HG02870 (cell line): Measurements from ENCODE around the gene BBS9.
"Not testable (repeated sequence)": the region's sequence is repeated elsewhere in the genome, so short reads cannot be mapped to it uniquely, and the experiment has no call there.

Source experiments
- ATAC-seq: cut with Tn5 transposase; IDR thresholded peaks from one replicate; pipeline ENCODE4 v1.9.1; 2021; ENCODE audit warnings: mild to moderate bottlenecking, moderate library complexity; ENCODE audit not compliant: unreplicated experiment

The BBS9 gene

DNA sequence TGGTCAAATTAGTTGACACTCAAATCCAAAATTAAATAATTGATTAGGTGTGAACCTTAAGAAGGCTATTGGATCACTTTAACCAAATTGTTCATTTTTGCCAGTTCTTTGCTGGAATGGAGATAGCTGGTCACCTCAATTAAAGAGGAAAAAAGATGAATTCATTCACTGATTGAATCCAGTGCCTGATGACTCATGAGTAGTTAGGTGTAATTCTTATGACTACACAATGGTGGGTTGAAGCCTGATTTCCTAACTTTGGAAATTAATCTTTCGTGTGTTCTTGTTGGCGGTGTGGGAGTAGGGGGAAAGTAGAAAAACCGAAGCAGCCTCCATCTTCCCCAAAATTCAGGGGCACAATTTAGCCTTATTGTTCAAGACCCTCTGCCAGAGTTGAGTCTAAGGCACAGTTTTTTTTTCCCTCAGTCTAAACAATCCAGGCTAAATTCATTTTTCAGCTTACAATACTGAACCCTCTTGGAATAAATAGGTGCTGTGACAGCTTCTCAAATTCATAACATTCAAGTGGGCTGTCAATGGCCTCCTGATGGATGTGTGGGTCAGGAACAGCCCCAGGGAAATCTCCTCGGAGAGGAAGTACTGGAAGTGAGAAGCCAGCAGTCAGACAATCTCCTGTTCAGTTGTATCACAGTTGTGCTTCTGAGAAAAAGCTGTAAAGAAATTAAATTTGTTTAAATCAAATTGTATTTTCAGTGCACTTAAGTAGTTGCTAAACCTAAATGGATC lies 356.6 kb downstream of the BBS9 start:
- ATAC-seq, result no peak

DNA sequence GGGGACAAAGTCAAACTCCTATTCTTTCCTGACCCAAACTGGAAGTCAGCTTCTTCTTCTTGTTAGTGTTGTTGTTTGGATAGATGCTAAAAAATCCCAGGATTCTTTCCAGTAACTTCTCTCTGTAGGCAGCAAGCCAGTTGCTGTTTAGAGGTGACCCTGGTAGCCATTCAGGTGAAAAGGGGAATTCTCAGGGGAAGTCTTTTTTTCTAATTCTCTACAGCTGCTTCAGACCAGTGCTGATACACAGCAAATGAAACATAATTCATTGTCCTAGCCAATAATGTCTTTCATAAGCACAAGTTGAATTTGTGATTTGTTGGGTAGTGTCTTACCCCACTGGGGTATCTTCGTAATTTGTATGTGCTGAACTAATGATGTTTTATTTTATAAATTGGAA lies 357.3 kb downstream of the BBS9 start:
- ATAC-seq, result peak; percentile 50

GRCh38 chr7:33487998-33488682 lies 358.8 kb downstream of the BBS9 start:
- peak; percentile 87 for ATAC-seq

- no peak for ATAC-seq
Measured at GRCh38 chr7:33494474-33494873, 365.1 kb downstream of the BBS9 start.

DNA sequence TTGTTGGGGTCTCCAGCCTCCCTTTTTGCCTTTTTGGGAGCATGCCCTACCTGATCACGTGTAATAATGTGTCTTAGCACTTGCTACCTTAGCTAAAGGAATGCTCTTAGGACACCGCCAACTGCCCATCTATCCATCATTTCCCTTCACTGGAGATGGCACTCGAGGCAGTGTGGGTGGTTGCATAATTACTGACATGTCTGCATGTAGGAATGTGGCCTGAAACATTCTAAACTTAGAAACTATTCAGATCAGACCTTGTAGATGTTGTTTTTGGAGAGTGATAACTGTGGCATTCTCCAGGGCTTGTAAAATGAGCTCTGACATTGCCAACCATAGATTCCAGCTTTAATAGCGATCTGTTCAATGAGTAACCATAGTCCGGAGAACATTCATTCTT lies 365.8 kb downstream of the BBS9 start:
- ATAC-seq, result no peak

GRCh38 chr7:33497051-33497450 lies 367.7 kb downstream of the BBS9 start:
- no peak for ATAC-seq

GRCh38 chr7:33500703-33501701 lies 371.6 kb downstream of the BBS9 start:
- no peak for ATAC-seq

- no peak for ATAC-seq
Measured at GRCh38 chr7:33503014-33503413, 373.6 kb downstream of the BBS9 start.

- no peak for ATAC-seq
Measured at GRCh38 chr7:33503736-33504135, 374.4 kb downstream of the BBS9 start.

- ATAC-seq, result no peak
Measured at GRCh38 chr7:33504266-33504665, 374.9 kb downstream of the BBS9 start.

DNA sequence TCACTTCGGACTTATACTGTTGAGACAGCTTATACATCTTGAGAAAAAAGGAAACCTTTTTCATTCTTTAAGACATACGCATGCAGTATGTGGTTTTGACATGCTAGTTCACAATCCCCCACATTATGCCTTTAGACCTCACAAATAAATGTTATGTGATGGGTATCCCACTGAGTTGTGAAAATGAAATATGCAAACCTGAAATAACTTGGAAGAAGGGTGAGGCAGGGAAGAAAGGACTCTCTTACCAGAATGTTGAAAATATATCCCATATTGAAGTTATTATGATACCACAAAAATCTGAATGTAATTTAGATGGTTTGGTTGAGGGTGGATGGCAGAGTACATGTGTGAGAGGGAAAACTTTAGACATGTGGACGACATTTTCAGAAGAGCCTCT lies 379.8 kb downstream of the BBS9 start:
- ATAC-seq, result no peak

GRCh38 chr7:33511778-33512177 lies 382.4 kb downstream of the BBS9 start:
- no peak for ATAC-seq

DNA sequence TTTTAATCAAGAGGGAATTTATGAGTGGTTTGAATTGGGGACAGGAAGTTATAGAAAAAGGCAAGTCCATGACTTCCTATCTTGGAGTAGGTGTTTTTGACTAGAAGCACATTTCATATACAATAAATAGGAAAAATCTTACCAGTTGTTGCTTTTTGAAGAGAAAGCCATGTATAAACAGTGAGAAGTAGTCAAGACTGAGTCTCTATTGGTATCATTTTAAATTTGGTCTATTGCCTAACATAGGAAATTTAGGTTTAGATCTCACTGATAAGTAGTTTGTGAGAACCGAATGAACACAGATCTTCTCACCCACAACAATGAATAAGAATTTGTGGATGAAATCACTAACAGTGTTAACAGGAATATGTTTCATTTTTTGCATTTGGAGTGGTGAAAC lies 387.2 kb downstream of the BBS9 start:
- ATAC-seq, result no peak

GRCh38 chr7:33517191-33517590 lies 387.8 kb downstream of the BBS9 start:
- no peak for ATAC-seq

DNA sequence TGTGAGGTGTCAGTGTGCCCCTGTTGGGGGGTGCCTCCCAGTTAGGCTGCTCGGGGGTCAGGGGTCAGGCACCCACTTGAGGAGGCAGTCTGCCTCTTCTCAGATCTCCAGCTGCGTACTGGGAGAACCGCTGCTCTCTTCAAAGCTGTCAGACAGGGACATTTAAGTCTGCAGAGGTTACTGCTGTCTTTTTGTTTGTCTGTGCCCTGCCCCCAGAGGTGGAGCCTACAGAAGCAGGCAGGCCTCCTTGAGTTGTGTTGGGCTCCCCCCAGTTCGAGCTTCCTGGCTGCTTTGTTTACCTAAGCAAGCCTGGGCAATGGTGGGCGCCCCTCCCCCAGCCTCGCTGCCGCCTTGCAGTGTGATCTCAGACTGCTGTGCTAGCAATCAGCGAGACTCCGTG lies 397.6 kb downstream of the BBS9 start:
- not testable (repeated sequence) for ATAC-seq

DNA sequence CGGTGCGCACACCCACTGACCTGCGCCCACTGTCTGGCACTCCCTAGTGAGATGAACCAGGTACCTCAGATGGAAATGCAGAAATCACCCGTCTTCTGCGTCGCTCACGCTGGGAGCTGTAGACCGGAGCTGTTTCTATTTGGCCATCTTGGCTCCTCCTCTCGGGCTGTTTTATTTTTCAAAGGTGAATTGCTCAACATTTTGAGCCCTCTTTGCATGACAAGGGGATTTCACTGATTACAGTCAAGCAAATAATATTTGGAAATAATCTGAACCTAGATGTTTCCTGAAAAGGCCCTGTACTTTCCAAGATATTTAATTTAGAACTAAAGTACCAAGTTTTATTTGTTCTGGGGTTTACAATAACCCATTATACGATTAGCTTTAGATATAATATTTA lies 398.2 kb downstream of the BBS9 start:
- ATAC-seq, result not testable (repeated sequence)

DNA sequence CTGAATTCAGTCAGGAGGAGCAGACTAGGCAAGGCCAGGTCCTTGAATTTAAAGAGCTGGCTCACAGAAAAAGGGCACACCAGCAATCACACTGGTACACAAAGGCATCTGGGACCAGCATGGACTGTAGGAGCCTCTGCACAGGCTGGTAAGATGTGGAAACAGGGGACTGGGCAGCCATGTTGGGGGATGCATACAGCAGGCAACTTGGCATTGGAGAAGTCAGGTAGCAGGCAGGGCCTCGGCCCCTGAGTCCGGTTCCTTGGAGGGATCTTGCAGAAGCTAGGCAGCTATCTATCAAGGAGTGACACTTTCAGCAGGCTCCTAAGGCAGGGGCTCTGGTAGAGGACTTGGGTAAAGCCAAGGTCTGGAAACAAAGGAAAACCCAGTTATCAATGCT lies 399.7 kb downstream of the BBS9 start:
- no peak for ATAC-seq

DNA sequence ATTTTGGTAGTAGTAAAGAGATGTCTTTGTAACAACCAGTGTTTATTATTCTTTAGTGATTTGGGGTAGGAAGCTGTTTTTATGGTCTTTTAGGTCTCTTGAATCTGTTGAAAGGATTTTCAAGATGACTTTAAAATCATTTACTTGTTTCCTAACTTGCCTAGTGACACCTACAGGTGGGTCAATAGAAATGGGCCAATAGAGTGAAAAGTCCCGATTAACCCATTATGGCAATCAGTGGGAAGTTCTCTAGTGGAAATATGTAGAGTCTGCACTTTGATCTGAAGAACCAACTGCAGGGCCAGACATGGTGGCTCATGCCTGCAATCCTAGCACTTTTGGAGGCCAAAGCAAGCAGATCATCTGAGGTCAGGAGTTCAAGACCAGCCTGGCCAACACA lies 401.3 kb downstream of the BBS9 start:
- ATAC-seq, result no peak

DNA sequence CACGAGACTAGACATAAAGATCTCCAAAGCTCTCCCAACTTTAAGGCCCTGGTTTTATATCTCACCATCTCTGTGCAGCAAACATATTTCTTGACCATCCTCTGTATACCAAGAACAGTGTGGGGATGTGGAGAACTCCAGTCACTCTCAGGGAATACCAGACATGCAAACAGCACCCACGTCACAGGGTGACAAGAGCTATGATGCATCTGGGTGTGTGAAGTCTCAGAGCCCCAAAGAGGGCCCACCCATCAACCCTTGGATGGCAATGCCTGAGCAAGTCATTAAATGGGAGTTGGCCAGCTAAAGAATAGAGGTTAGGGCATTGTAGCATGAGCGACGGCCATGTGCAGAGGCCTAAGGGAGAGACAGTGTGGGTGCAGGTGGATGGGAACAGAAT lies 402.5 kb downstream of the BBS9 start:
- ATAC-seq, result no peak

GRCh38 chr7:33534833-33535232 lies 405.5 kb downstream of the BBS9 start:
- ATAC-seq, result no peak

DNA sequence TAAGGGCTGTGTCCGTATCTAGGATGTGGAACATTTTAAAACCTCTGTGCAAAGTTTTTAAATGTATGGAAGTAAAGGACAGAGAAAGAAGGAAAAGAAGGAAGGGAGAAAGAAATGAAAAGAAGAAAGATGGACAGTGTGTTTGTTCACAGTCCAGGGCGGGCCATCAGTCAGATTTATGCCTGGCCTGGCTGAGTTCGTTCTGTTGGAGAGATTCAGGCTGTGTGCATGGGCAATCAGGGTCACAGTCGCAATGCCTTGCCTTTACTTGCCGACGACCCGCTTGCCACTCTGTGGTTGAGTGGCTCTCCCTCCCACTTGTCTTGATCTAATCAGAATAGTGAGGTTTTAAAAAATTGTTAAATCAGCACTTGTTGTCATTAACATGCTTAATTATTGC lies 406.6 kb downstream of the BBS9 start:
- ATAC-seq, result no peak
